ENCODE results near the gene CEL.

The CEL gene

DNA sequence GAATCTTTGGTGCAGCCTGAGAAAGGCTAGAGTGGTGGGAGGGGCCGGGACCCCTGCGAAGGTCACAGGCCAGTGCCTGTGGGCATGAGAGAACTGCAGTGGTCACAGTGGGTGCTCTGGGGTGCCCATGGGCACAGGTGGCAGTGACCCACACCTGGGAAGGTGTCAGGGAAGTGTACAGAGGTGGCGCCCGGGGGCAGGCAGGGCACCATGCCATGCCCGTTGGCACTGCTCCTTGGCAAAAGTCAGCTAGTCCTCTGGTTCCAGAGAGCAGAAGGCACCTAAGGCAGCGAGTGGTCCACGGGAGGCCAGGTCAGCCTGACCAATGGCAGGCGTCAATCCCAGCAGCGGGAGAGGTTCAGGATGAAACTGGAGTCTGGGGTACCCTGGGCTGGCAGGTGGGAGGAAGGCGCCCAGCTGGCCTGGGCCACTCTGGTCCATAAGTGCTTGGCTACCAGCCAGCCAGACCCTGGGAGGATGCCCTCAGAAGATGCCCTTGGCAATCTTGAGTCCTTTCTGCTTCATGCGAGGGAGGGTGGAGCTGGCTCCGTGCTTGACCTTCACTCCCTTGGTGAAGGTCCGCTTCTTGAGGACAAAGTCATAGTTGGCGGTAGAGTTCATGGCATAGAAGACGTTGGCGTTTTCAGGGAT lies 36.4 kb downstream of the CEL start:
- H3K36me3 ChIP-seq (ENCODE audit: control insufficient read depth, insufficient read depth, low read length), result peaks cover 64% of the 10 kb centered on the region
- no peak overlapping the region for H3K27ac ChIP-seq (ENCODE audit: low read depth, low read length)
- no peaks in the 10 kb centered on the region for H3K4me1 ChIP-seq (ENCODE audit: control insufficient read depth, insufficient read depth, low read length)
- peaks cover 20% of the 10 kb centered on the region for H3K9me3 ChIP-seq (ENCODE audit: control insufficient read depth, insufficient read depth, low read depth, low read length)
- H3K4me3 ChIP-seq (ENCODE audit: low read depth, low read length), result no peak overlapping the region
- no peaks in the 10 kb centered on the region for H3K27me3 ChIP-seq (ENCODE audit: control insufficient read depth, insufficient read depth, low read length)
- no peak overlapping the region for H3K9ac ChIP-seq (ENCODE audit: low read length)

GRCh38 chr9:133098871-133099270 lies 37.1 kb downstream of the CEL start:
- H3K36me3 ChIP-seq (ENCODE audit: control insufficient read depth, insufficient read depth, low read length), result peaks cover 68% of the 10 kb centered on the region
- peaks cover 20% of the 10 kb centered on the region for H3K9me3 ChIP-seq (ENCODE audit: control insufficient read depth, insufficient read depth, low read depth, low read length)
- H3K9ac ChIP-seq (ENCODE audit: low read length), result no peak overlapping the region
- H3K4me3 ChIP-seq (ENCODE audit: low read depth, low read length), result no peak overlapping the region
- no peaks in the 10 kb centered on the region for H3K4me1 ChIP-seq (ENCODE audit: control insufficient read depth, insufficient read depth, low read length)
- H3K27ac ChIP-seq (ENCODE audit: low read depth, low read length), result no peak overlapping the region
- no peaks in the 10 kb centered on the region for H3K27me3 ChIP-seq (ENCODE audit: control insufficient read depth, insufficient read depth, low read length)

DNA sequence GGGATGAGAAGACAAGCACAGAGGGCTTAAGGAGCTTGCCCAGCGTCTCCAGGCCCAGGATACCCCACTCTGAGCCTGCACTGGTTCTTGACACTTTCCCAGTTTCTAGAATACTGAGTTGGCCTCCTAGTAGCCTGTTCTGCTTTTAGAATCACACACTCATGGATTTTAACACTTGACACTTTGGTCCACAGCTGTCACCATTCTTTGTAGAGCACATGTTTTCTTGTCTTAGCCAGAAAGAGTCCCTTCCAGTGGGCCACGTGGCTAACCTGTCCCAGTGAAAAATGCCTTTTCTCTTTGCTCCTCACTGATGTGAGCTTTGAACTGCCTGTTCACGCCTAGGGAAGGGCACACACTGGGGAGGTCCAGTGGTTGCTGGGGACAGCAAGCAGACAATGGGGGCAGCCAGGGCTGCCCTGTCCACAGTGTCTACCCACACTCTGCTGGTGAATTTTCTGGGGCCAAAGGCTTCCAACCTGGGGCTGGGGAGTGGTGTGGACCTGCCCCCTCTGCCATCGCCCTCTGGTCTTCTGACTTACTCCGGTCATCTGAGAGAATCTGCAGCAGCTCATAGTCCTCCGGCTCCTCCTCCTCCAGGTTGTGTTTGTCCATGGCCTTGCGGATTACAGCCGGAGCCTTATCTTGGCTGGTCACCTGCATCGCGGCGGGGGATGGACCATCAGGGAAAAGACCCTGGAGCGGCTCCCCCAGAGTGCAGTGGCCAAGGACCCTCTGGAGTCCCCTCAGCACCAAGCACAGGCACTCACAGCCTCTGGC lies 38.1 kb downstream of the CEL start:
- Histone ChIP-seq H3K4me3 (ENCODE audit: low read depth, low read length) (no peak overlapping the region), H3K4me1 (ENCODE audit: control insufficient read depth, insufficient read depth, low read length) (no peaks in the 10 kb centered on the region), H3K27me3 (ENCODE audit: control insufficient read depth, insufficient read depth, low read length) (no peaks in the 10 kb centered on the region), H3K9me3 (ENCODE audit: control insufficient read depth, insufficient read depth, low read depth, low read length) (peaks cover 20% of the 10 kb centered on the region), H3K27ac (ENCODE audit: low read depth, low read length) (no peak overlapping the region), H3K36me3 (ENCODE audit: control insufficient read depth, insufficient read depth, low read length) (peaks cover 74% of the 10 kb centered on the region), H3K9ac (ENCODE audit: low read length) (no peak overlapping the region)

DNA sequence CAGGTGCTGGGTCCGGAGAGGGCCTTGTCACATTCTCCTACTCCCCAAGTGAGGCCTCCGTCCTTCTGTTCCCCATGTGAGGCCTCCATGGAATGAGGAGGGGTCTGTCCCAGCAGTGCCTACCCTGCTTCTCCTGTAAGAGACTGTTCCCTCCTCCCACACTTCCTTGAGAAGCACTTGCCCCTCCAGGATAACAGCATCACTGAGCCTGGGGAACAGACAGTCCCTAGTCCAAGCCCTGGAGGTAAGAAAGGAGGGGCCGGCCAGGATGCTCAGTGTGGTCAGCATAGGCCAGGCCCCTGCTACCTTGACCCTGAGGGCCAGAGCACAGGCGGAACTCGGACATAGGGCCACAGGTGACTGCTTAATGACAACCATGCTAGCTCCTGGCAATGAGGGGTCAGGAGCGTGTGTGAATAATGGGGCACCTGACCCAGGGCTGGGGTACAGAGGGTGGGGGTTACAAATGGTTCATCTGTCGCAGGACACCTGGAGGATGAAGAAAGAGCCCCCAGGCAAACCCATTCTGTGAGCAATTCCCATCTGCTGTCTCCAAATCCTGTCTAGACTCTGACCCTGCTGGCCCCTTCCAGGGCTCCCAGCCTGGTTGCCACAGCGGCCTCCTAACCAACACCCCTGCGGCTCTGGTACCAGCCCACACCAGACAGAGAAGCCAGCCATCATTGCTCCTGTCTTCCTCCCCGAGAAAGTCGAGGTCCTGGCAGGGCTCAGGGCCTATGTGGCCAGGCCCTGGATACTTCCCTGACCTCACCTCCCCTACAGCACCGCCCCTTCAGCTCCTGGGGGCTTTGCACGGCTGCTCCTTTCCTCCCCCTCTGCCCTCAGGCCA lies 39.0 kb downstream of the CEL start:
- Histone ChIP-seq H3K27ac (ENCODE audit: low read depth, low read length) (no peak overlapping the region), H3K36me3 (ENCODE audit: control insufficient read depth, insufficient read depth, low read length) (peaks cover 79% of the 10 kb centered on the region), H3K4me1 (ENCODE audit: control insufficient read depth, insufficient read depth, low read length) (peaks cover 2% of the 10 kb centered on the region; the same call in 1 of the 2 replicates), H3K9ac (ENCODE audit: low read length) (no peak overlapping the region), H3K9me3 (ENCODE audit: control insufficient read depth, insufficient read depth, low read depth, low read length) (peaks cover 14% of the 10 kb centered on the region), H3K27me3 (ENCODE audit: control insufficient read depth, insufficient read depth, low read length) (no peaks in the 10 kb centered on the region), H3K4me3 (ENCODE audit: low read depth, low read length) (no peak overlapping the region)

DNA sequence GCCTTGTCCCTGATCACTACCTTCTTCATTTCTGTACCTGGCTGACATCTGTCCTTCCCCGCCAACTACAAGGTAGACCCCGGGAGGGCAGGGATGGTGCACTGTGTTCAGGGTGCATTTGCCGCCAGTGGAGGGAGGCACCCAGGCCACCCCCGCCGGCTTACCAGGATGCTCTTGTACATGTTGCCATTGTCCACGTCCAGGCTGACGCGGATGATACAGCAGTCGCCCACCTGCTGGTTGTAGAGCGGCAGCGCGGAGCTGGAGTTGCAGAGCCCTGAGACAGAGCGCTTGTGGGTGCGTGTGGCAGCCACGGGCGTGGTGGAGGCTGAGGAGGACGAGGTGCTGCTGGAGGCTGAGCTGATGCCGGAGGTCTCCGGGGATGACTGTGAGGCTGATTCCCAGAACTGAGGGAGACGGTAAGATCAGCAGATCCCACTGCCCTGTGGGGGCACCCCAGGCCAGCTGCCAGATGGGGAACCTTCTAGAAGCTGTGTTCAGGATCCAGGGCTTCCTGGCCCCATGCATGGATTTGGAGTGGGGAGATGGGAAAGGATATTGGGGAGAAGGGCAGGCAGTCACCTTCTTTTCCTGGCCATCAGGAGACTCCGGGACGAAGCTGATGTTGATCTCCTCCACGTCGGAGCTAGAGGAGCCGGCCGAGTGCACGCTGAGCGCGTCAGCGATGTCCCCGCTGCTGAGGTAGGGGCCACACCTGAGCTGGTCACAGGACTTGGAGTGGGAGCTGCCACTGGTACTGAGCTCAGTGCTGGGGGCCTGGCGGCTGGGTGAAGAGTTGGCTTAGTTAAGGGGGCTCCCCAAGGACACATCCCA lies 39.8 kb downstream of the CEL start:
- Histone ChIP-seq H3K27me3 (ENCODE audit: control insufficient read depth, insufficient read depth, low read length) (no peaks in the 10 kb centered on the region), H3K27ac (ENCODE audit: low read depth, low read length) (no peak overlapping the region), H3K9me3 (ENCODE audit: control insufficient read depth, insufficient read depth, low read depth, low read length) (peaks cover 5% of the 10 kb centered on the region; the same call in 1 of the 2 replicates), H3K4me3 (ENCODE audit: low read depth, low read length) (no peak overlapping the region), H3K9ac (ENCODE audit: low read length) (no peak overlapping the region), H3K36me3 (ENCODE audit: control insufficient read depth, insufficient read depth, low read length) (peaks cover 83% of the 10 kb centered on the region), H3K4me1 (ENCODE audit: control insufficient read depth, insufficient read depth, low read length) (peaks cover 2% of the 10 kb centered on the region; the same call in 1 of the 2 replicates)

GRCh38 chr9:133102190-133103021 lies 40.6 kb downstream of the CEL start:
- no peaks in the 10 kb centered on the region for H3K9me3 ChIP-seq (ENCODE audit: control insufficient read depth, insufficient read depth, low read depth, low read length)
- no peak overlapping the region for H3K27ac ChIP-seq (ENCODE audit: low read depth, low read length)
- H3K27me3 ChIP-seq (ENCODE audit: control insufficient read depth, insufficient read depth, low read length), result no peaks in the 10 kb centered on the region
- H3K4me1 ChIP-seq (ENCODE audit: control insufficient read depth, insufficient read depth, low read length), result peaks cover 2% of the 10 kb centered on the region; the same call in 1 of the 2 replicates
- H3K4me3 ChIP-seq (ENCODE audit: low read depth, low read length), result no peak overlapping the region
- H3K9ac ChIP-seq (ENCODE audit: low read length), result no peak overlapping the region
- peaks cover 85% of the 10 kb centered on the region for H3K36me3 ChIP-seq (ENCODE audit: control insufficient read depth, insufficient read depth, low read length)

GRCh38 chr9:133103183-133103986 lies 41.6 kb downstream of the CEL start:
- no peak overlapping the region for H3K9ac ChIP-seq (ENCODE audit: low read length)
- H3K27me3 ChIP-seq (ENCODE audit: control insufficient read depth, insufficient read depth, low read length), result no peaks in the 10 kb centered on the region

DNA sequence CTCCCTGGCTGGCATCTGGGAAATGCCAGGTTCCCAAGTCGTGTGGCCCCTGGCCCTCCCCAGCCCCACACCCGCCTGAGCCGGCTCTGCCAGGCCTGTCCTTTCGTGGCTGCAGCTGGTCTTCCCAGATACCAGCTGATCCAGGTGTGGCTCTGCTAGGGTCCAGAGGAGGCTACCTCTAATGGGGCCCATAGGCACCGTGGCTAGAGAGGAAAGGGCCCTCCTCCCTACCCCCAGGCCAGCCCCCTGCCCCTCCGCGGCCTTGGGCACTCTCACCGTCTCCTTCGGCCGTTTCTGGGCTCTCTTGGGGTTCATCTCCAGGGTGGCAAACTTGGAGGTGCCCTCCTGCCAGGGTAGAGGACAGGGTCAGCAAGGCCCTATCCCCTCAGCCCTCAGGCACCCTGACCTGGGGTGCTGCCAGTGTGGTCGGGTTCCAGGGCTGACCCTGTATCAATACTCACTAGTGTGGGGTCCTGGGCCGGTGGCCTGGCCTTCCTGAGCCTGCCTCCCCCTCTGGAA lies 42.3 kb downstream of the CEL start:
- Histone ChIP-seq H3K9ac (ENCODE audit: low read length) (no peak overlapping the region), H3K27ac (ENCODE audit: low read depth, low read length) (no peak overlapping the region), H3K4me3 (ENCODE audit: low read depth, low read length) (no peak overlapping the region), H3K4me1 (ENCODE audit: control insufficient read depth, insufficient read depth, low read length) (peaks cover 2% of the 10 kb centered on the region; the same call in 1 of the 2 replicates), H3K36me3 (ENCODE audit: control insufficient read depth, insufficient read depth, low read length) (peaks cover 84% of the 10 kb centered on the region), H3K9me3 (ENCODE audit: control insufficient read depth, insufficient read depth, low read depth, low read length) (no peaks in the 10 kb centered on the region), H3K27me3 (ENCODE audit: control insufficient read depth, insufficient read depth, low read length) (no peaks in the 10 kb centered on the region)

More at GRCh38 chr9:133103183-133103986, 41.6 kb downstream of the CEL start:
- H3K4me1 ChIP-seq (ENCODE audit: control insufficient read depth, insufficient read depth, low read length), result peaks cover 2% of the 10 kb centered on the region; the same call in 1 of the 2 replicates
- no peak overlapping the region for H3K4me3 ChIP-seq (ENCODE audit: low read depth, low read length)
- H3K9me3 ChIP-seq (ENCODE audit: control insufficient read depth, insufficient read depth, low read depth, low read length), result no peaks in the 10 kb centered on the region
- H3K27ac ChIP-seq (ENCODE audit: low read depth, low read length), result no peak overlapping the region
- H3K36me3 ChIP-seq (ENCODE audit: control insufficient read depth, insufficient read depth, low read length), result peaks cover 85% of the 10 kb centered on the region

DNA sequence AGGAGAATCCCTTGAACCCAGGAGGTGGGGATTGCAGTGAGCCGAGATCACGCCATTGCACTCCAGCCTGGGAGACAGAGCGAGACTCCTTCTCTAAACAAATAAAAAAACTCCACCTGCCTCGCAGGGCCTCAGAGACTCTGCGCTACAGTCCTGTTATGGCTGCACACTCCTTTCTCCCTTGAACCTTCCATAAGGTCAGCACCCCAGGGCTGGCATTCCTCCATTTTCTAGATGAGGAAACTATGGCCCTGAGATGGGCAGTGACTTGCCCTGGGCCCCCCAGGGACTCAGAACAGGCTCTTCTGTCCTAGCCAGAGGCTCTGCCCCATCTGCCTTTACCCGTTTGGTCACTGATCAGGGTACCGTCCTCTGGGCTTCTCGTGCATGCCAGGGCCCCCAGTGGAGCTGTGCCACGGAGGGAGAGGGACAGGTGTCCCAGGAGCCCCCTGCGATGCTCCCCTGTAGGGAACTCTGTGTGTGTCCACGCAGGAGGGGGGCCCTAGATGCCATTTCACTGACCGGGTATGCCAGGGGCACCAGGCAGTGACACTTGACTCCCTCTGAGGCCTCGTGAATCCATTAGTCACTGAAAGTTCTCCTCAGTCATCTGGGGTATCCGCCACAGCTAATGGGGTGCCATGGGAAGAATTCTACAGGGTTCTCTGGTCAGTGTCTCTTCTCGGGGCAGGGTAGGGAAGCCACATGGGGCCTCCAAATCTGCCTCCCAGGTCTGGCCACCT lies 43.1 kb downstream of the CEL start:
- no peak overlapping the region for H3K27ac ChIP-seq (ENCODE audit: low read depth, low read length)
- peaks cover 81% of the 10 kb centered on the region for H3K36me3 ChIP-seq (ENCODE audit: control insufficient read depth, insufficient read depth, low read length)
- H3K9me3 ChIP-seq (ENCODE audit: control insufficient read depth, insufficient read depth, low read depth, low read length), result no peaks in the 10 kb centered on the region
- no peak overlapping the region for H3K4me3 ChIP-seq (ENCODE audit: low read depth, low read length)
- no peak overlapping the region for H3K9ac ChIP-seq (ENCODE audit: low read length)
- H3K4me1 ChIP-seq (ENCODE audit: control insufficient read depth, insufficient read depth, low read length), result peaks cover 2% of the 10 kb centered on the region; the same call in 1 of the 2 replicates
- H3K27me3 ChIP-seq (ENCODE audit: control insufficient read depth, insufficient read depth, low read length), result no peaks in the 10 kb centered on the region

All from HUES6 (cell line).